Lower leg skin (tissue), 4 donors: ENCODE data around the gene ROBO1. TPM values are rescaled to one million over a fixed set of nuclear protein-coding genes. Genes with fewer than 3 reads are reported as not detected.
"Not testable (repeated sequence)": the region's sequence is repeated elsewhere in the genome, so short reads cannot be mapped to it uniquely, and the experiment has no call there.

Source experiments
- DNase-seq, 2 donors: peaks; one replicate each; pipeline ENCODE4 v3.0.0-alpha.2; 2019; ENCODE audit warnings: low spot score in 2 of 2
- H3K4me3 ChIP-seq: fragments of 200-600 bp; sonication (generic); 2 replicates; pipeline ENCODE4 v1.5.1; 2017; ENCODE audit warnings: mild to moderate bottlenecking, low read depth; ENCODE audit not compliant: poor library complexity, severe bottlenecking
- CTCF ChIP-seq, 3 donors: fragments of 450-650 bp; IDR thresholded peaks; one replicate each; pipeline ENCODE4 v1.5.1; 2016; ENCODE audit warnings: antibody characterized with exemption in 3 of 3, mild to moderate bottlenecking in 3 of 3, moderate library complexity in 2 of 3
- POLR2A ChIP-seq, 2 donors: fragments of 450-650 bp; IDR thresholded peaks; one replicate each; pipeline ENCODE4 v1.6.1; 2016 to 2017; ENCODE audit warnings: antibody characterized with exemption in 2 of 2, mild to moderate bottlenecking in 1 of 2, moderate library complexity in 1 of 2
- WGBS, 2 donors: methylation state at CpG; one replicate each; pipeline ENCODE4 v1.1.5; 2018; 5-methylcytosine and 5-hydroxymethylcytosine counted together
- intact Hi-C: fragments of 100-400 bp; cut with DNase I; formaldehyde crosslinking; loops from one replicate; pipeline ENCODE4 v1.15.0; 2023; ENCODE audit warnings: low total_unique reads
- total RNA-seq, 4 donors: library from RNA; depleted of rRNA; stranded (reverse); fragments of >200 nt; gene quantifications; one replicate each; pipeline ENCODE4 v1.1.0, GENCODE V29; 2016

The ROBO1 gene
- total RNA-seq, 4 donors from 2014 or later = 26.3 to 60.0 (median 51.0) TPM

- TF ChIP-seq CTCF (IDR thresholded peaks at IDR 0.05) (no peak), POLR2A (IDR thresholded peaks at IDR 0.05) (no peak)
- intact Hi-C loops = no loop called here
- H3K4me3 ChIP-seq = no peak overlapping the region
- no peak for DNase-seq
- WGBS, 2 donors = 65 to 66% methylated on average over 1 of the region's 1 CpG
Observed at GRCh38 chr3:79175870-79176269, 591.9 kb downstream of the ROBO1 start.

DNA sequence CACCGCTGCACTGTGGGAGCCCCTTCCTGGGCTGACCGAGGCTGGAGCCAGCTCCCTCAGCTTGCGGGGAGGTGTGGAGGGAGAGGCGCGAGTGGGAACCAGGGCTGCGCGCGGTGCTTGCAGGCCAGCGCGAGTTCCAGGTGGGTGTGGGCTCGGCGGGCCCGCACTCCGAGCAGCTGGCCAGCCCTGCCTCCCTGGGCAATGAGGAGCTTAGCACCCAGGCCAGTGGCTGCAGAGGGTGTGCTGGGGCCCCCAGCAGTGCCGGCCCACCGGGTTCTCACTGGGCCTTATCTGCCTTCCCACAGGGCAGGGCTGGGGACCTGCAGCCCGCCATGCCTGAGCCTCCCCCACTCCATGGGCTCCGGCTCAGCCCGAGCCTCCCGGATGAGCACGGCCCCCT, 594.5 kb downstream of the ROBO1 start:
- intact Hi-C loops, DNase-seq, H3K4me3 ChIP-seq: not testable (repeated sequence)
- 94 to 95% methylated on average over 14 to 18 of the region's 21 CpGs for WGBS, 2 donors

- intact Hi-C loops = no loop called here
- no peak for TF ChIP-seq POLR2A (IDR thresholded peaks at IDR 0.05)
- TF ChIP-seq CTCF (IDR thresholded peaks at IDR 0.05) = no peak
- no peak overlapping the region for H3K4me3 ChIP-seq
- 47 to 60% methylated on average over 1 of the region's 1 CpG for WGBS, 2 donors
- DNase-seq = no peak
Observed at GRCh38 chr3:79172241-79172640, 595.6 kb downstream of the ROBO1 start.

DNA sequence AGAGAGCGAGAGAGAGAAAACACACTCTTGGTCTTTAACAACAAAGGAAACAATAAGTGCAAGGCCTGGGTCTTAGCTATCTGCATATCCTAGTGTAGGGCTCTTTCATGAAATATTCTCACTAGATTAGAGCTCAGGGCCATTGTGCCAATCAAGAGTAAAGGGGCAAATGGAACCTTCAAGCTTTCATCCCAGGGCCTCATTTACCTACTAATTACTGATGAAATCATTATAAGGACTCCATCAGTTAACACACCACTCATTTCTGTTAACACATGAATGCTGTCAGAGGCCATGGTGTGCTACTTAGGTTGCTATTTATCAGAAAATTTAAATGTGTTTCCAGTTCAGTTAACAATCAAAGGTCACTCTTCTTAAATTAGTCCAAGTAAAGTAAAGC, 597.8 kb downstream of the ROBO1 start:
- DNase-seq = no peak
- H3K4me3 ChIP-seq = no peak overlapping the region
- WGBS, 2 donors = 97 to 100% methylated on average over 1 of the region's 1 CpG
- TF ChIP-seq POLR2A (IDR thresholded peaks at IDR 0.05) (no peak), CTCF (IDR thresholded peaks at IDR 0.05) (no peak)
- intact Hi-C loops = no loop called here

DNA sequence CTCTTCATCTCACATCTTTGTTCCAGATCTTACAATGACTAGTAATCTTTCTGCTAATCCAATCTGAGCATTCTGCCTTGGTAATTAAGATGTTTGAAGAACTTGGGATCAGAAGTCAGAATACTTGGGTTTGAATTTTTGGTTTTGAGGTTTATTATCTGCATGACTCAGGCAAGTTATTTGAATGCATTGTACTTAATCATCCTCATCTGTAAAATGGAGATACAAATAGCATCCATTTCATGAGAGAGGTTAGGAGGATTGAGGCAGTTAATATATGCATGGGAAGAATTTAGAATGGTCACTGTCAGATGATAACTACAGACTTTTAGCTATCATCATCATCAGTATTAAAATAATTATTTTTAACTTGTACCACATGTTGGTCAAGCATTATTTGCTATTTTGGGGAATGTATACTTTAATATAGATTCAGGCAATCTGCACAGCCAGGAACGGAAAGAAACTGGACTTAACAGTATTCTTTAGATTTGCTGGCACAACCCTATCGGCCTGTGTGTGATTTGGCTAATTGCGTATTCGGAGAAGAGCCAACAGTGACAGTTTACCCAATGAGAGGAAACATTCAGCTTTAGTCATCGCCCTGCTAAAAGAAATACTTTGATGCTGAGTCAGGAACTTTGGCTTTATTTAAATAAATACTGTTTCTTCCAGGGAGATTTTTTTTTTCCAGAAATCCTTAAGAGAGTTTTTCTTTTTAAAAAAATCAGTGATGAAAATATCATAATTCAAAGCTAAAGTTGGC, 600.0 kb downstream of the ROBO1 start:
- WGBS, 2 donors = 22 to 37% methylated on average over 5 of the region's 5 CpGs
- DNase-seq = peak in 1 of 2 donors; percentile 24
- intact Hi-C loops = no loop called here
- TF ChIP-seq POLR2A (IDR thresholded peaks at IDR 0.05) = no peak
- H3K4me3 ChIP-seq = no peak overlapping the region

GRCh38 chr3:79162653-79163052, 605.1 kb downstream of the ROBO1 start:
- 83 to 88% methylated on average over 2 of the region's 2 CpGs for WGBS, 2 donors
- no peak overlapping the region for H3K4me3 ChIP-seq
- TF ChIP-seq CTCF (IDR thresholded peaks at IDR 0.05) (no peak), POLR2A (IDR thresholded peaks at IDR 0.05) (no peak)
- DNase-seq = no peak
- intact Hi-C loops = no loop called here

GRCh38 chr3:79161941-79162340, 605.9 kb downstream of the ROBO1 start:
- intact Hi-C loops = no loop called here
- TF ChIP-seq POLR2A (IDR thresholded peaks at IDR 0.05) = no peak
- TF ChIP-seq CTCF (IDR thresholded peaks at IDR 0.05) = no peak
- DNase-seq = no peak
- WGBS, 2 donors = 27 to 32% methylated on average over 1 of the region's 1 CpG
- no peak overlapping the region for H3K4me3 ChIP-seq
